Prostate gland (tissue), 2 donors: ENCODE measurements around the gene EPB41L2.

Experiments used
- POLR2A ChIP-seq: fragments of 450-650 bp; IDR thresholded peaks from one replicate; pipeline ENCODE4 v1.6.1; 2016; ENCODE audit warnings: antibody characterized with exemption, mild to moderate bottlenecking
- POLR2AphosphoS5 ChIP-seq: sonication (generic); formaldehyde crosslinking; IDR thresholded peaks from one replicate; pipeline ENCODE4 v1.6.1; 2017; ENCODE audit warnings: antibody characterized with exemption
- TF ChIP-seq, protein P1 (sequence below), 4 experiments: fragments of 200-600 bp in 2 of 4; fragments of 450-650 bp in 2 of 4; sonication (generic) in 2 of 4; IDR thresholded peaks; 1 replicate in 3 of 4; 2 replicates in 1 of 4; pipeline ENCODE4 v1.5.1; 2016 to 2019; ENCODE audit warnings: antibody characterized with exemption in 4 of 4, mild to moderate bottlenecking in 2 of 4, moderate library complexity in 2 of 4

DNA sequence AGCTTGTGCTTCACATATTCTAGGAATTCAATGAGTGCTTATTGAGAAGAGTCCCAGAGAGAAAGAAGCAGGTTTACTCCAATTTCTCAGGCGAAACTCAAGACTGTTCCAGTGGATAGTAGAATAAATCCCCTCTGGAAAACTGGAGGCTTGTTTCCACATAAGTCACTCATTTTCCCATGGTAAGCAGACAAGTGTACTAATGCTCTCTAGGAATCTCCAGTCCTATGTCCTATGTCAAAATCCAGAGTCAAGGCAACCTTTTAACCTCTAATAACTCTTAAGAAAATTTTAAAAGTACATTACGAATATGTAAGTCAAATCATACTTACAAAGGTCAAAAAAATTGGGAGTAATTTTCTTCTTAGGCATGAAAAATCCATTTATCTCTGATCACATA lies 200.7 kb downstream of the EPB41L2 start:
- TF ChIP-seq, protein P1, sequence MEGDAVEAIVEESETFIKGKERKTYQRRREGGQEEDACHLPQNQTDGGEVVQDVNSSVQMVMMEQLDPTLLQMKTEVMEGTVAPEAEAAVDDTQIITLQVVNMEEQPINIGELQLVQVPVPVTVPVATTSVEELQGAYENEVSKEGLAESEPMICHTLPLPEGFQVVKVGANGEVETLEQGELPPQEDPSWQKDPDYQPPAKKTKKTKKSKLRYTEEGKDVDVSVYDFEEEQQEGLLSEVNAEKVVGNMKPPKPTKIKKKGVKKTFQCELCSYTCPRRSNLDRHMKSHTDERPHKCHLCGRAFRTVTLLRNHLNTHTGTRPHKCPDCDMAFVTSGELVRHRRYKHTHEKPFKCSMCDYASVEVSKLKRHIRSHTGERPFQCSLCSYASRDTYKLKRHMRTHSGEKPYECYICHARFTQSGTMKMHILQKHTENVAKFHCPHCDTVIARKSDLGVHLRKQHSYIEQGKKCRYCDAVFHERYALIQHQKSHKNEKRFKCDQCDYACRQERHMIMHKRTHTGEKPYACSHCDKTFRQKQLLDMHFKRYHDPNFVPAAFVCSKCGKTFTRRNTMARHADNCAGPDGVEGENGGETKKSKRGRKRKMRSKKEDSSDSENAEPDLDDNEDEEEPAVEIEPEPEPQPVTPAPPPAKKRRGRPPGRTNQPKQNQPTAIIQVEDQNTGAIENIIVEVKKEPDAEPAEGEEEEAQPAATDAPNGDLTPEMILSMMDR (IDR thresholded peaks at IDR 0.05): no peak
- no peak for TF ChIP-seq POLR2A
- no peak for TF ChIP-seq POLR2AphosphoS5
